WTC11 (cell line): Measurements from ENCODE around the gene ATP2A1. TPM values are rescaled to one million over a fixed set of nuclear protein-coding genes. Genes with fewer than 3 reads are reported as not detected.

Experiments
- ATAC-seq: fragments of 200-7000 bp; cut with Tn5 transposase; 2 replicates; pipeline ENCODE4 v1.10.0; 2021; ENCODE audit warnings: mild to moderate bottlenecking, moderate library complexity
- CTCF ChIA-PET: fragments of 300-600 bp; sonication (Branson Sonifier 250); formaldehyde crosslinking; loops from one replicate; lab custom pipeline; 2021; ENCODE audit warnings: antibody characterized with exemption; lab: Charles Lee
- POLR2A ChIA-PET: fragments of 350-600 bp; sonication (Branson Sonifier 250); formaldehyde crosslinking; loops from one replicate; lab custom pipeline; 2021; ENCODE audit warnings: antibody characterized with exemption; lab: Charles Lee
- DNase-seq: peaks from one replicate; pipeline ENCODE4 v3.0.0; 2021; ENCODE audit warnings: low spot score
- H3K27ac Mint-ChIP-seq: 2 replicates; pipeline ENCODE4 v1.8.0; 2021; ENCODE audit warnings: mixed read lengths
- H3K27me3 Mint-ChIP-seq: 2 replicates; pipeline ENCODE4 v1.8.0; 2021; ENCODE audit warnings: low read depth, mild to moderate bottlenecking, moderate library complexity, mixed read lengths
- H3K36me3 Mint-ChIP-seq: 2 replicates; pipeline ENCODE4 v1.8.0; 2021; ENCODE audit warnings: mixed read lengths
- H3K4me1 Mint-ChIP-seq: 2 replicates; pipeline ENCODE4 v1.8.0; 2022; ENCODE audit warnings: mixed read lengths
- H3K4me3 Mint-ChIP-seq: 2 replicates; pipeline ENCODE4 v1.8.0; 2021; ENCODE audit warnings: mild to moderate bottlenecking, moderate library complexity, mixed read lengths
- H3K9me3 Mint-ChIP-seq: 2 replicates; pipeline ENCODE4 v1.8.0; 2021; ENCODE audit warnings: mixed read lengths
- ATF1 ChIP-seq: sonication (generic); formaldehyde crosslinking; IDR thresholded peaks from 2 replicates; pipeline ENCODE4 v1.8.1; 2023; ENCODE audit warnings: mild to moderate bottlenecking, moderate library complexity, missing genetic modification reagents
- ETV6 ChIP-seq: sonication (generic); formaldehyde crosslinking; IDR thresholded peaks from 2 replicates; pipeline ENCODE4 v1.8.1; 2022; ENCODE audit warnings: mild to moderate bottlenecking, missing genetic modification reagents
- FOXK1 ChIP-seq: sonication (generic); formaldehyde crosslinking; IDR thresholded peaks from 2 replicates; pipeline ENCODE4 v1.8.0; 2022; ENCODE audit warnings: mild to moderate bottlenecking, moderate library complexity, missing genetic modification reagents
- GRHL2 ChIP-seq: fragments of 250-450 bp; sonication (Bioruptor Pico); IDR thresholded peaks from 2 replicates; pipeline ENCODE4 v1.8.0; 2022; ENCODE audit warnings: mild to moderate bottlenecking, moderate library complexity; ENCODE audit not compliant: insufficient replicate concordance, severe bottlenecking
- MYBL2 ChIP-seq: sonication (generic); formaldehyde crosslinking; IDR thresholded peaks from 2 replicates; pipeline ENCODE4 v1.8.1; 2023; ENCODE audit warnings: mild to moderate bottlenecking, moderate library complexity, missing genetic modification reagents
- NFATC4 ChIP-seq: fragments of 250-450 bp; sonication (Bioruptor Pico); IDR thresholded peaks from 2 replicates; pipeline ENCODE4 v1.9.0; 2021; ENCODE audit warnings: mild to moderate bottlenecking
- NR2C2 ChIP-seq: sonication (generic); formaldehyde crosslinking; IDR thresholded peaks from 2 replicates; pipeline ENCODE4 v1.8.0; 2022; ENCODE audit warnings: mild to moderate bottlenecking, missing genetic modification reagents
- SMAD4 ChIP-seq: sonication (generic); formaldehyde crosslinking; IDR thresholded peaks from 2 replicates; pipeline ENCODE4 v1.8.0; 2022; ENCODE audit warnings: mild to moderate bottlenecking, missing genetic modification reagents
- SOX15 ChIP-seq: fragments of 250-450 bp; sonication (Bioruptor Pico); IDR thresholded peaks from 2 replicates; pipeline ENCODE4 v1.9.0; 2021; ENCODE audit warnings: mild to moderate bottlenecking
- SP1 ChIP-seq: sonication (generic); formaldehyde crosslinking; conservative IDR thresholded peaks from 2 replicates; pipeline ENCODE4 v1.8.1; 2022; ENCODE audit warnings: missing genetic modification reagents
- TEAD4 ChIP-seq: sonication (generic); formaldehyde crosslinking; IDR thresholded peaks from 2 replicates; pipeline ENCODE4 v1.8.0; 2022; ENCODE audit warnings: mild to moderate bottlenecking, missing genetic modification reagents
- ZNF396 ChIP-seq: fragments of 250-450 bp; sonication (Bioruptor Pico); IDR thresholded peaks from 2 replicates; pipeline ENCODE4 v1.8.0; 2021; ENCODE audit warnings: mild to moderate bottlenecking, moderate library complexity, borderline replicate concordance
- ZNF416 ChIP-seq: fragments of 250-450 bp; sonication (Bioruptor Pico); IDR thresholded peaks from 2 replicates; pipeline ENCODE4 v1.9.0; 2021; ENCODE audit warnings: mild to moderate bottlenecking, inconsistent platforms
- total RNA-seq: library from RNA; stranded (reverse); gene quantifications from 3 replicates; pipeline ENCODE4 v1.2.3, GENCODE V29; 2021
- TF ChIP-seq, protein P1 (sequence below): sonication (generic); formaldehyde crosslinking; IDR thresholded peaks from 2 replicates; pipeline ENCODE4 v1.8.1; 2023; ENCODE audit warnings: mild to moderate bottlenecking, missing genetic modification reagents, borderline replicate concordance
- TF ChIP-seq, protein P2 (sequence below): sonication (generic); formaldehyde crosslinking; IDR thresholded peaks from 2 replicates; pipeline ENCODE4 v1.8.1; 2023; ENCODE audit warnings: mild to moderate bottlenecking, moderate library complexity, missing genetic modification reagents
- TF ChIP-seq, protein P3 (sequence below): sonication (generic); formaldehyde crosslinking; conservative IDR thresholded peaks from 2 replicates; pipeline ENCODE4 v1.8.1; 2023; ENCODE audit warnings: mild to moderate bottlenecking, low read depth, missing genetic modification reagents, moderate library complexity
- TF ChIP-seq, protein P4 (sequence below): fragments of 250-450 bp; sonication (Bioruptor Pico); IDR thresholded peaks from 2 replicates; pipeline ENCODE4 v1.9.0; 2021; ENCODE audit warnings: mild to moderate bottlenecking
- TF ChIP-seq, protein P5 (sequence below): sonication (generic); formaldehyde crosslinking; IDR thresholded peaks from 2 replicates; pipeline ENCODE4 v1.8.1; 2023; ENCODE audit warnings: mild to moderate bottlenecking, missing genetic modification reagents
- TF ChIP-seq, protein P6 (sequence below): sonication (generic); formaldehyde crosslinking; IDR thresholded peaks from 2 replicates; pipeline ENCODE4 v1.8.1; 2022; ENCODE audit warnings: mild to moderate bottlenecking, moderate library complexity, missing genetic modification reagents
- TF ChIP-seq, protein P7 (sequence below): sonication (generic); formaldehyde crosslinking; IDR thresholded peaks from 2 replicates; pipeline ENCODE4 v1.8.0; 2022; ENCODE audit warnings: mild to moderate bottlenecking, missing genetic modification reagents

Gene ATP2A1
- total RNA-seq, 1 experiment from 2014 or later = 6.4 TPM

DNA sequence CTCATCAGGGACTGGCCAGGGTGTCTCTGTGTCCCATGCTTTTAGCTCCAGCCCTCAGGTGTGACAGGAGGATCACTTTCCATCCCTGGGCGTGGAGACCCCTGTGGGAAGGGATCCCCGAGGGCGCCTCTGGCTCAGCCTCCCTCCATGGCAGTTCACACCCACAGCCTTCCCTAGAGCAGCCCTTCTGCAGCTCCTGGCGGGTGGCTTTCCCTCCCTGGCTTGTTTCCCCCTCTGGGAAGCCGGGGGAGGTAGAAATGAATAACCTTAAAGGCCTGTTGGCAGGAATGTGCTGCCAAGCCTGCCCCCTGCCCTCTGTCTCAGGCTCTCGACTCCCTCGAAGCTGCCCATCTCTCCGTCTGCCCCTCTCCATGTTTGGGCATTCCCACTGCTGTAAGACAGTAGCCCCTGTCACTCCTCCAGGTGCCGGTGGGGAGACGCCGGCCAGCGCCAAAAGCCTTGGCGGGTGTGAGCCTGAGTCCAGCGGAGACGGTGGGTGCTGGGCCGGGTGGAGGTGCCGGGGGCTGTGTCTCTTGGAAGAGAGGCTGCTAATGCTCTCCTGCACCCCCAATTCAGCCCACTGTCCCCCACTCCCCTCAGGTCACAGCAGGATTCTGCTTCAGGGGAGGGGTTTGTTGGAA, 2.1 kb upstream of the ATP2A1 start (continued):
- TF ChIP-seq, protein P1, sequence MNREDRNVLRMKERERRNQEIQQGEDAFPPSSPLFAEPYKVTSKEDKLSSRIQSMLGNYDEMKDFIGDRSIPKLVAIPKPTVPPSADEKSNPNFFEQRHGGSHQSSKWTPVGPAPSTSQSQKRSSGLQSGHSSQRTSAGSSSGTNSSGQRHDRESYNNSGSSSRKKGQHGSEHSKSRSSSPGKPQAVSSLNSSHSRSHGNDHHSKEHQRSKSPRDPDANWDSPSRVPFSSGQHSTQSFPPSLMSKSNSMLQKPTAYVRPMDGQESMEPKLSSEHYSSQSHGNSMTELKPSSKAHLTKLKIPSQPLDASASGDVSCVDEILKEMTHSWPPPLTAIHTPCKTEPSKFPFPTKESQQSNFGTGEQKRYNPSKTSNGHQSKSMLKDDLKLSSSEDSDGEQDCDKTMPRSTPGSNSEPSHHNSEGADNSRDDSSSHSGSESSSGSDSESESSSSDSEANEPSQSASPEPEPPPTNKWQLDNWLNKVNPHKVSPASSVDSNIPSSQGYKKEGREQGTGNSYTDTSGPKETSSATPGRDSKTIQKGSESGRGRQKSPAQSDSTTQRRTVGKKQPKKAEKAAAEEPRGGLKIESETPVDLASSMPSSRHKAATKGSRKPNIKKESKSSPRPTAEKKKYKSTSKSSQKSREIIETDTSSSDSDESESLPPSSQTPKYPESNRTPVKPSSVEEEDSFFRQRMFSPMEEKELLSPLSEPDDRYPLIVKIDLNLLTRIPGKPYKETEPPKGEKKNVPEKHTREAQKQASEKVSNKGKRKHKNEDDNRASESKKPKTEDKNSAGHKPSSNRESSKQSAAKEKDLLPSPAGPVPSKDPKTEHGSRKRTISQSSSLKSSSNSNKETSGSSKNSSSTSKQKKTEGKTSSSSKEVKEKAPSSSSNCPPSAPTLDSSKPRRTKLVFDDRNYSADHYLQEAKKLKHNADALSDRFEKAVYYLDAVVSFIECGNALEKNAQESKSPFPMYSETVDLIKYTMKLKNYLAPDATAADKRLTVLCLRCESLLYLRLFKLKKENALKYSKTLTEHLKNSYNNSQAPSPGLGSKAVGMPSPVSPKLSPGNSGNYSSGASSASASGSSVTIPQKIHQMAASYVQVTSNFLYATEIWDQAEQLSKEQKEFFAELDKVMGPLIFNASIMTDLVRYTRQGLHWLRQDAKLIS (CRISPR knock-in tag) = no peak
- TF ChIP-seq SMAD4 (CRISPR knock-in tag) (no peak), ZNF396 (no peak), ZNF416 (CRISPR knock-in tag) (no peak)
- TF ChIP-seq, protein P2, sequence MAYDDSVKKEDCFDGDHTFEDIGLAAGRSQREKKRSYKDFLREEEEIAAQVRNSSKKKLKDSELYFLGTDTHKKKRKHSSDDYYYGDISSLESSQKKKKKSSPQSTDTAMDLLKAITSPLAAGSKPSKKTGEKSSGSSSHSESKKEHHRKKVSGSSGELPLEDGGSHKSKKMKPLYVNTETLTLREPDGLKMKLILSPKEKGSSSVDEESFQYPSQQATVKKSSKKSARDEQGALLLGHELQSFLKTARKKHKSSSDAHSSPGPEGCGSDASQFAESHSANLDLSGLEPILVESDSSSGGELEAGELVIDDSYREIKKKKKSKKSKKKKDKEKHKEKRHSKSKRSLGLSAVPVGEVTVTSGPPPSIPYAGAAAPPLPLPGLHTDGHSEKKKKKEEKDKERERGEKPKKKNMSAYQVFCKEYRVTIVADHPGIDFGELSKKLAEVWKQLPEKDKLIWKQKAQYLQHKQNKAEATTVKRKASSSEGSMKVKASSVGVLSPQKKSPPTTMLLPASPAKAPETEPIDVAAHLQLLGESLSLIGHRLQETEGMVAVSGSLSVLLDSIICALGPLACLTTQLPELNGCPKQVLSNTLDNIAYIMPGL = no peak
- TF ChIP-seq, protein P3, sequence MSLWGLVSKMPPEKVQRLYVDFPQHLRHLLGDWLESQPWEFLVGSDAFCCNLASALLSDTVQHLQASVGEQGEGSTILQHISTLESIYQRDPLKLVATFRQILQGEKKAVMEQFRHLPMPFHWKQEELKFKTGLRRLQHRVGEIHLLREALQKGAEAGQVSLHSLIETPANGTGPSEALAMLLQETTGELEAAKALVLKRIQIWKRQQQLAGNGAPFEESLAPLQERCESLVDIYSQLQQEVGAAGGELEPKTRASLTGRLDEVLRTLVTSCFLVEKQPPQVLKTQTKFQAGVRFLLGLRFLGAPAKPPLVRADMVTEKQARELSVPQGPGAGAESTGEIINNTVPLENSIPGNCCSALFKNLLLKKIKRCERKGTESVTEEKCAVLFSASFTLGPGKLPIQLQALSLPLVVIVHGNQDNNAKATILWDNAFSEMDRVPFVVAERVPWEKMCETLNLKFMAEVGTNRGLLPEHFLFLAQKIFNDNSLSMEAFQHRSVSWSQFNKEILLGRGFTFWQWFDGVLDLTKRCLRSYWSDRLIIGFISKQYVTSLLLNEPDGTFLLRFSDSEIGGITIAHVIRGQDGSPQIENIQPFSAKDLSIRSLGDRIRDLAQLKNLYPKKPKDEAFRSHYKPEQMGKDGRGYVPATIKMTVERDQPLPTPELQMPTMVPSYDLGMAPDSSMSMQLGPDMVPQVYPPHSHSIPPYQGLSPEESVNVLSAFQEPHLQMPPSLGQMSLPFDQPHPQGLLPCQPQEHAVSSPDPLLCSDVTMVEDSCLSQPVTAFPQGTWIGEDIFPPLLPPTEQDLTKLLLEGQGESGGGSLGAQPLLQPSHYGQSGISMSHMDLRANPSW = no peak

DNA sequence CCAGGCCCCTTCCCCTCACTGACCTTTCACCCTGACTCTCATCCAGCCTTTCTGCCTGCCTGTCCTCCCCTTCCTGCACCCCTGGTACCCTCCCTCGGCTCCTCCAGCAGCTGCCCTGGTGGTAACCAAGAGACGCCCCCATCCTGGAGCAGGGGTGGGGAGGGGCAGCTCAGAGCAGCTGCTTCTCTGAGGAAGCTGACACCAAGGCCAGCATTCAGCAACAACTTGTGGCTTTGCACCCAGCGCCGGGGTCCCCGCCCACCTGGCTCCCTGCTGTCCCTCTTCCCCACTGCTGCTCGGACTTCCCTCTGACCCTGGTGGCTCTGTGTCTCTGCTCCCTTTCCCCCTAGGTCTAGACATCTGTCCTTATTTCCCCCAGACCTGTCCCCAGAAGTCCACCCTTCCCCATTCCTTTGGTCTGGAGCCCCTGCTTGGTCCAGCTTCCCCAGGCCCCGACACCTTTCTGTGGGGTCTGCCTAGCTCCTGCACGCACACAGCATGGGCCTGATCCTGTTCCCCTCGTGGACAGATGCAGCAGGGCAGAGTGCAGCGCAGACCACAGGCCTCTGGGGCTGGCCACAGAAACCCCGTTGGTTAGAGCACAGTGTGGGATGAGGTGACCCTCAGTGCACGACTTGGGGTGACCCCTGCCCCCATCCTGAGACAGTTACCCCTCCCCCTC, 1.2 kb upstream of the ATP2A1 start:
- ATAC-seq (no peak), DNase-seq (no peak)
- no peaks in the 10 kb centered on the region for H3K9me3 Mint-ChIP-seq
- peaks cover 24% of the 10 kb centered on the region for H3K4me1 Mint-ChIP-seq
- H3K4me3 Mint-ChIP-seq = no peak overlapping the region; the same call in 1 of the 2 replicates
- H3K27me3 Mint-ChIP-seq = peaks cover 24% of the 10 kb centered on the region
- H3K27ac Mint-ChIP-seq = no peak overlapping the region; the same call in 1 of the 2 replicates
- ChIA-PET POLR2A (no interaction called here), CTCF (interaction anchor here (0.5 to 1.0 kb wide), 2 partner anchors 68 to 1256 kb away, joined by 3 to 4 read pairs; no protein-coding TSS in a partner anchor)
- H3K36me3 Mint-ChIP-seq = peaks cover 2% of the 10 kb centered on the region; the same call in 1 of the 2 replicates
- TF ChIP-seq NR2C2 (CRISPR knock-in tag) = no peak
- TF ChIP-seq ATF1 (CRISPR knock-in tag) = no peak
- TF ChIP-seq SOX15 = no peak
- TF ChIP-seq GRHL2 = no peak
- no peak for TF ChIP-seq NFATC4 (CRISPR knock-in tag)
- TF ChIP-seq, protein P4, sequence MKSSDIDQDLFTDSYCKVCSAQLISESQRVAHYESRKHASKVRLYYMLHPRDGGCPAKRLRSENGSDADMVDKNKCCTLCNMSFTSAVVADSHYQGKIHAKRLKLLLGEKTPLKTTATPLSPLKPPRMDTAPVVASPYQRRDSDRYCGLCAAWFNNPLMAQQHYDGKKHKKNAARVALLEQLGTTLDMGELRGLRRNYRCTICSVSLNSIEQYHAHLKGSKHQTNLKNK = no peak
- TF ChIP-seq, protein P2 = no peak
- no peak for TF ChIP-seq SMAD4 (CRISPR knock-in tag)
- TF ChIP-seq, protein P5, sequence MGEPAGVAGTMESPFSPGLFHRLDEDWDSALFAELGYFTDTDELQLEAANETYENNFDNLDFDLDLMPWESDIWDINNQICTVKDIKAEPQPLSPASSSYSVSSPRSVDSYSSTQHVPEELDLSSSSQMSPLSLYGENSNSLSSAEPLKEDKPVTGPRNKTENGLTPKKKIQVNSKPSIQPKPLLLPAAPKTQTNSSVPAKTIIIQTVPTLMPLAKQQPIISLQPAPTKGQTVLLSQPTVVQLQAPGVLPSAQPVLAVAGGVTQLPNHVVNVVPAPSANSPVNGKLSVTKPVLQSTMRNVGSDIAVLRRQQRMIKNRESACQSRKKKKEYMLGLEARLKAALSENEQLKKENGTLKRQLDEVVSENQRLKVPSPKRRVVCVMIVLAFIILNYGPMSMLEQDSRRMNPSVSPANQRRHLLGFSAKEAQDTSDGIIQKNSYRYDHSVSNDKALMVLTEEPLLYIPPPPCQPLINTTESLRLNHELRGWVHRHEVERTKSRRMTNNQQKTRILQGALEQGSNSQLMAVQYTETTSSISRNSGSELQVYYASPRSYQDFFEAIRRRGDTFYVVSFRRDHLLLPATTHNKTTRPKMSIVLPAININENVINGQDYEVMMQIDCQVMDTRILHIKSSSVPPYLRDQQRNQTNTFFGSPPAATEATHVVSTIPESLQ (CRISPR knock-in tag) = no peak
- no peak for TF ChIP-seq FOXK1 (CRISPR knock-in tag)
- no peak for TF ChIP-seq TEAD4 (CRISPR knock-in tag)
- TF ChIP-seq, protein P6, sequence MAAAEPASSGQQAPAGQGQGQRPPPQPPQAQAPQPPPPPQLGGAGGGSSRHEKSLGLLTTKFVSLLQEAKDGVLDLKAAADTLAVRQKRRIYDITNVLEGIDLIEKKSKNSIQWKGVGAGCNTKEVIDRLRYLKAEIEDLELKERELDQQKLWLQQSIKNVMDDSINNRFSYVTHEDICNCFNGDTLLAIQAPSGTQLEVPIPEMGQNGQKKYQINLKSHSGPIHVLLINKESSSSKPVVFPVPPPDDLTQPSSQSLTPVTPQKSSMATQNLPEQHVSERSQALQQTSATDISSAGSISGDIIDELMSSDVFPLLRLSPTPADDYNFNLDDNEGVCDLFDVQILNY = no peak
- TF ChIP-seq, protein P7, sequence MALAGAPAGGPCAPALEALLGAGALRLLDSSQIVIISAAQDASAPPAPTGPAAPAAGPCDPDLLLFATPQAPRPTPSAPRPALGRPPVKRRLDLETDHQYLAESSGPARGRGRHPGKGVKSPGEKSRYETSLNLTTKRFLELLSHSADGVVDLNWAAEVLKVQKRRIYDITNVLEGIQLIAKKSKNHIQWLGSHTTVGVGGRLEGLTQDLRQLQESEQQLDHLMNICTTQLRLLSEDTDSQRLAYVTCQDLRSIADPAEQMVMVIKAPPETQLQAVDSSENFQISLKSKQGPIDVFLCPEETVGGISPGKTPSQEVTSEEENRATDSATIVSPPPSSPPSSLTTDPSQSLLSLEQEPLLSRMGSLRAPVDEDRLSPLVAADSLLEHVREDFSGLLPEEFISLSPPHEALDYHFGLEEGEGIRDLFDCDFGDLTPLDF (CRISPR knock-in tag) = no peak
- no peak for TF ChIP-seq SP1 (CRISPR knock-in tag)
- no peak for TF ChIP-seq ETV6
- no peak for TF ChIP-seq MYBL2
